Measurements from ENCODE around the gene RNF151. TPM values are rescaled to one million over a fixed set of nuclear protein-coding genes. Genes with fewer than 3 reads are reported as not detected.

RNF151 gene, protein sequence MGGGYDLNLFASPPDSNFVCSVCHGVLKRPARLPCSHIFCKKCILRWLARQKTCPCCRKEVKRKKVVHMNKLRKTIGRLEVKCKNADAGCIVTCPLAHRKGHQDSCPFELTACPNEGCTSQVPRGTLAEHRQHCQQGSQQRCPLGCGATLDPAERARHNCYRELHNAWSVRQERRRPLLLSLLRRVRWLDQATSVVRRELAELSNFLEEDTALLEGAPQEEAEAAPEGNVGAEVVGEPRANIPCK
- total RNA-seq, result not detected in 2 replicates

DNA sequence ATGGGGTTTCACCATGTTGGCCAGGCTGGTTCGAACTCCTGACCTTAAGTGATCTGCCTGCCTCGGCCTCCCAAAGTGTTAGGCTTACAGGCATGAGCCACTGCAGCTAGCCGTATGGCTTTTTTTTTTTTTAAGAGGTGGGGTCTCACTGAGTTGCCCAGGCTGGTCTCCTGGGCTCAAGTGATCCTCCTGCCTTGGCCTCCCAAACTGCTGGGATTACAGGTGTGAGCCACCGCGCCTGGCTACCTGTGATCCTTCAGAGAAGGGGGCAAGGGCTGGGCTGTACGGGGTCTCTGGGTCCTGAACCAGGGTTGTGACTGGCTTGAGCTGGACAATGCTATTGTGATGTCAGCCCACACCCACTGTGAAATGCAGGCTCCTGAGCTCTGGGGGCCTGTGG is at the start of gene RNF151:
Gene RNF151, plus strand, starts transcription at position 397 of the 400 bp plus-strand sequence. CDS start 26 bp downstream, outside the sequence.

DNA sequence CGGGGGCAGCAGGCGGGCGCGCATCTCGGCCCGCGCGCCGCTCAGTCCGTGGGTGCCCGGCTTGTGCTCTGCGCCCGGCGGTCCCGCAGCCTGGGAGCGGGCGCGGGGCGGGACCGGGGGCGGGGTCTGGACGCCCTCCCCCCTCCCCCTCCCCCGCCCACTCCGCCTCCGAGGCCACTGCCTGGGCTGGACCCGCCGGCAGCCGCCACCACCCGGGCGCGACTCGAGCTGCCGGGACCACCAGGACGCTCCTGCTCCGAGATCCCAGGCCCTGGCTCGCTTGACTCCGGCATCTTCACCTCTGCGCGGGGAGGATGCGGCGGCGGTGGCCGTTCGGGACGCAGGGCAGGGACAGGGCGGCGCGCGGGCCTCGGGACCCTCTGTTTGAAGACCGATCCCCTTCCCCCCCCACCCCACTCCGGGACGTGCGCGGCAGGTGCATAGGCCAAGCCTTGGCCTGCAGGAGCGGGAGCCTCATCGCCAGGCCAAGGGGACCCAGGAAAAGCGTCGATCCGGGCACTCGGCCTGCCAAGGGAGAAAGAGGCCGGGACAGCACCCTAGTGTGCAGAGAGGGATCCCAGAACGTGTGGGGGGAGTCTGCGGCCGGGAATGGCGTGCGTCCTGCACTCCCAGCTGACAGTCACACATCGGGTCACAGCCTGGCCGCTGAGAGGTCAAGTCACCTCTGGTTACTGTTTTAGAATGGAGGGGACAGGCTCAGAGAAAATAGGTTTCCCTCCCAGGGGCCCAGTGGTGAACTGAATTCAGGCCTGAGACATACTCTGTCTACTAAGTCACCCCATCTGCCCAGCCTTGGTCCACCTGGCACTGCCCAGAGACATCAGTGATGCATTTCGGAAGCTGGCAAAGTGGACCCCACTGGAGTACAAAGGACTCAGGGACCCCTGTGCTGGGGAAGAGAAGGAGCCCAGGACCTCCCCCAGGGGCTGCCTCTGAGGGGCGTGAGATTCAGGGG is 48.0 kb upstream of the RNF151 start, which contains the start of gene HS3ST6:
Gene HS3ST6, minus strand, starts transcription at position 65 of the 976 bp plus-strand sequence. CDS start 92 bp downstream, outside the sequence.

DNA sequence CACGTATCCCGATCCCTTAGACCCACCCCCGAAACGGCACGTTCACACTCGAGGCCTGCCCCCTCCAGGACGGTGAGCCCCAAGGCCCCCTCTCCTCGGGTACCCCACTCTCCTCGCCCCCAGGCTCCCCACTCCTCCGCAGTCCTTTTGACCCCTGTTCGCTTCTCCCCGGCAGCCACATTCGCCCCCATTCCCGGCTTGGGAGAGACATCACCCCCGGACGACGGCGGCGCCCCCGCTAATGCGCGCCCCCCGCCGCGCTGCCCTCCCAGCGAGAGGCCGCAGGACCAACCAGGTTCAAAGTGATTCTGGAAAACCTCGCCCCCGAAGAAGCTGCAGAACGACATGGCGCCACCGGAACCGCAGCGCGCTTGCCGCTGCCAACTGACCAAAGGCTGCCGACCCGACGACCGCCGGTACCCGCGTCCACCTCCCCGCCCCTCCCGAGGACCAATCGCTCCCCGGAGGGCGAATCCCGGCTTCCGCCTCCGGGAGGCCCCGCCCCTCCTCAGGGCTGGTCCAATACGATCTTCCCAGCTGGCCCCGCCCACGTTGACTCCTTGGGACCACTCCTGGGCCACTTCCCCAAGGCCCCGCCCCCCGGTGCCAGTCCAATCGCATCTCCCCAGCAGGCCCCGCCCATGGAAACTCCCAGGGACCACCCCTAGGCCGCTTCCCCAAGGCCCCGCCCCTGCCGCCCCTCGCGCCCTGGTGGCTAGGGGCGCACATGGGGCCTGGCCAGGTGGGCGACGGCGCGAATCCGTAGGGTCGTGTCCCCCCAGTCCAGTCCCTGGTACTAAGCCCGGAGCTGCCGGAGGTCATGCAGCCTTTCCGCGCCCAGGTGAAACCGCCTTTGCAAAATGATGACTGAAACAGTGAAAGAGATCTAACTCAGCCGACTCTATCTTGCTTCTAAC is 23.6 kb upstream of the RNF151 start, which contains the start of gene MSRB1:
Gene MSRB1, minus strand, starts transcription at position 390 of the 917 bp plus-strand sequence. Its CDS starts 43 bp downstream, at position 347.

DNA sequence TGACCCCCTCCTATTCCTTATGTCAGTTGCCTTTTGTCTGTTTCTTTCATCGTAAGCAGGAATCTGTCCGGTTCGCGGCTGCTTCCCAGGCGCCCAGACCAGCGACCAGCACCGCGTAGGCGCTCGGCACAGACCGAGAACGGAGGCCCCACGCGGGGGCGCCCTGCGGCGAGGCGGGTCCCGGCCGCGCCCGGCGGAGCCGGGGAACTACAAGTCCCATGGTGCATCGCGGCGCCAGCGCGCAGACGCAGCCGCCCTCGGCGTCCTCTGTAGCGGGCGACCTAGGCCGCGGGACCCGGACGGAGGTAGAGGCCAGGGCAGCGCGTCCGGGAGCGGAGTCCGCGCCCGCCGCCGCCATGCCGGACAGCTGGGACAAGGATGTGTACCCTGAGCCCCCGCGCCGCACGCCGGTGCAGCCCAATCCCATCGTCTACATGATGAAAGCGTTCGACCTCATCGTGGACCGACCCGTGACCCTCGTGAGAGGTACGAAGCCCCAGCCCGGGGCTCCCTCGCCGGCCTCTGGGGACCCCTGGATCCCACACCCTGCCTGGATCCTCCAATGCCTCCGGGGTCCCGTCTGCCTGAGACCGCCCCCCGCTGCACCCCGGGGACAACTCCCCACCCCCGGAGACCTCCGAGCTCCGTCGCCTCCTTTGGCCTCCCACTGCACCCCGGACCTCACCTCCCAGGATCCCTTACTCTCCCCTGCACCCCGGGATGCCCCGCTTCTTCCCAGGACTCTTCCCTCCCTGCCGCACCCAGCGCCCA is 7.2 kb upstream of the RNF151 start, which contains the start of gene NDUFB10:
Gene NDUFB10, plus strand, starts transcription at position 270 of the 771 bp plus-strand sequence. Its CDS starts 87 bp downstream, at position 357.

DNA sequence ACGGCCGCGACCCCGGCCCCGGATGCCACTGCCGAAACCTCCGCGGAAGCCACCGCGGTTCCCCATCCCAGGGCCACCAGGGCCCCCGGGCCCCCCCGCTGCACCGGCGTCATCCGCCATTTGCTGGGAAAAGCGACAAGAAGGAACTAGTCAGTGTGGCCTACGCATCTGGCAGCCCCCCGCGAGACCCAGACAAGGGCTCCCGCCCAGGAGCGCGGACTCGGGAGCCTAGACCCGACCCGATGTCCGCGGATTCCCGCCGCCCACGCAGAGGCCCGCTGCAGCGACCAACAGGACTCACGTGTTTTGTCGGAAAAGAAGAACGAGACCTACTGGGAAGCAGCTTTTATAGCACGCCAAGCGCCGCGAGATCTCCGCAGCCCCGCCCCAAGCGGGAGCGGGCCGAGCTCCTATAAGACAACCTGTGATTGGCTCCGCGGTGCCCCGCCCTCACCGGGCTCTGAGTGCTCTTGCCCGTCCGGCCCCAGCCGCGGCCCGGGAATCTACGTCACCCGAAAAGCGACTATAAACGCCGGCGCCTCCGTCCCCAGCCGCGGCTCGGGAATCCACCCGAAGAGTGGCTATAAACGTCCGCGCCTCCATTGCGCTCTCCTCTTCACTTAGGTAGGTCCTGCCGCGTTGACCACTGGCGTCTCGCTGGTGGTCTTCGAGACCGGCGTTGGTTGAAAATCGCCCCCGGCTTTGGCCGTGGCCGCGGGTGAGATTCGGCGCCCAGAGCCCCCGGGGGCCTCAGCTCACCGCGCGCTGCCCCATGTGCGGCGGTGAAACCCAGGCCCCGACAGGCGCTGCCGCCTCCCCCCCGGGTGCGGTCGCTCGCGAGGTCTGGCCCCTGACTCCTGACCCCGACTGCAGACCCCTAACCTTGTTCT is 1.9 kb upstream of the RNF151 start, which contains the start of gene RPS2:
Gene RPS2, minus strand, starts transcription at position 321 of the 890 bp plus-strand sequence. Its CDS starts 201 bp downstream, at position 120.

DNA sequence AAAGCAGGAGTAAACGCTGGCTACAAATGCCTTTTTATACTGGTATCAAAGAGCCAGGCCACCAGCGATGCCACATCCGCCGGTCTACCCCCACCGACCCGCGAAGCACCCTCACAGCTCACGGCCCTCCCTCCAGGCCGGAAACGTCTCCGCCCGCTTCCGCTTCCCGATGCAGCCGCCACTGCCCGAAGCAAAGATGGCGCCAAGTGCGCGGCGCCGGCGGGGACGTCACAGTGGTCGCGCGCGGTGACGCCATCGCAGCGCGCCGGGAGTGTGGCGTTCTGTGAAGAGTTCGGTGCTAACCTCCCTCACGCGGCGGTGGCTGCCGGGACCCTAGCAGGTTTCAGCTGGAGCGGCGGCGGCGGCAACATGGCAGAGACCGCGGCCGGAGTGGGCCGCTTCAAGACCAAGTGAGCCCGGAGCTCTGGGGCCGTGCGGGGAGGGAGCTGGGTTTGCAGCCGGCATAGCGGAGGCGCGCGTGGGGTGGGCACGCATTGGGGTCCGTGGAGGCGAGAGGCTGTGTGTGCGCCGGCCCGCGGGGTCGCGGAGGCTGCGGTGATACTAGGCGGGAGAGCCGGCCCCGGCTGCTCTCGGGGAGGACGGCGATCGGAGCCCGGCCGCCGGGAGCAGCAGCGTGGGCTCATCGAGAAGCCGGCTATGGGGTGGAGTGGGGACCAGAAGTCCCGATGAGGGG is 5.3 kb downstream of the RNF151 start, which contains the start of gene TBL3:
Gene TBL3, plus strand, starts transcription at position 258 of the 694 bp plus-strand sequence. Its CDS starts 112 bp downstream, at position 370.

DNA sequence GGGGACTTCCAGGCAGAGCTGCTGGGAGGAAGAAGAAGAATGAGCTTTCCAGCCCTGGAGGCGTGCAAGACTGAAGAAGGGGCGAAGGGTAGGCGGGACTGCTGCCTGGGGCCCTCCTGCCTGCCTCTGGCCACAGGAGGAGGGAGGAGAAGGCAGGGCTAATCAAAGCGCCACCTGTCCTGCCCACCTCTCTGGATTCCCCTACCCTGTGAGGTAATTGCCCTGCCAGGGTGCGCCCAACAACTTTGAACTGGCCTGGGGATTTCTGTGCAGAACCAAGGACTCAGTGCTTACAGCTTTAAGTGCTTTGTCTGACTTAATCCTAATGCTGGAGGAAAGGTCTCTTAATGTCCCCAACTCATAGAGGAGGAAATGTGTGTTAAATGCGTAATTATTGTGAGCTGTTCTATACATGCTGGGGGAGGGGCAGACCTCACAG is 14.8 kb downstream of the RNF151 start, which contains the start of gene NOXO1:
Gene NOXO1, minus strand, starts transcription at position 72 of the 439 bp plus-strand sequence. CDS start 290 bp downstream, outside the sequence.

DNA sequence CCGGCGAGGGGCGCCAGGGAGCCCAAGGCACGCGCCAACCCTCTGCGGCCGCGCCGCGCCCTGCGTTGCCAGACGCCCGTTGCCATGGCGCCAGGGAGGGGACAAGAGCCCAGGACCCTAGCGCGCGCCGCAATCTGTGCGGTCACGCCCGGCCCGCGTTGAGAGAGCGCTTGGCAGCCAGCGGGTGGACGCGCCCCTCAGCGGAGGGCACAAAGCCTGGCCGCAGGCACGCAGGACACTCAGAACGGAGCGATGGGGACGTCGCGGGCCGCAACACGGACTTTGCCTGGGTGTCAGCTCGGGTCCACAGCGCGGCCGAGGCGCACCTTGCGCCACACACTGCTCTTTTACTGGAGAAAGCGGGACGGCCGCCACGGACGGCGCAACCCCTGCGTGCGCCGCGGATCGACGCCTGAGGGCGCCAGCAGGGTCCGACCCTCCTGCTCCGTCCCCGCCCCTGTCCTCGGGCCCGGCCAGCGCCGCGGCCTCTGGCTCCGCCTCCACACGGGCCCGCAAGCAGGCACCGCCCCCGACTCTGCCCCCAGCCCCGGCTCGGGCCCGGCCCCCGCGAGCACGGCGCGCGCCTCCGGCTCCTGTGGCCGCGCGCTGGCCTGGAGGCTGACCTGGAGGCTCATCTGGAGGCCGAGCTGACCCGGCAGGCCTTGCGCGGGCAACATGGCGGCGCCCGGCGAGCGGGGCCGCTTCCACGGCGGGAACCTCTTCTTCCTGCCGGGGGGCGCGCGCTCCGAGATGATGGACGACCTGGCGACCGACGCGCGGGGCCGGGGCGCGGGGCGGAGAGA is 17.1 kb downstream of the RNF151 start, which contains the start of gene GFER:
Gene GFER, plus strand, starts transcription at position 650 of the 803 bp plus-strand sequence. Its CDS starts 26 bp downstream, at position 676.

DNA sequence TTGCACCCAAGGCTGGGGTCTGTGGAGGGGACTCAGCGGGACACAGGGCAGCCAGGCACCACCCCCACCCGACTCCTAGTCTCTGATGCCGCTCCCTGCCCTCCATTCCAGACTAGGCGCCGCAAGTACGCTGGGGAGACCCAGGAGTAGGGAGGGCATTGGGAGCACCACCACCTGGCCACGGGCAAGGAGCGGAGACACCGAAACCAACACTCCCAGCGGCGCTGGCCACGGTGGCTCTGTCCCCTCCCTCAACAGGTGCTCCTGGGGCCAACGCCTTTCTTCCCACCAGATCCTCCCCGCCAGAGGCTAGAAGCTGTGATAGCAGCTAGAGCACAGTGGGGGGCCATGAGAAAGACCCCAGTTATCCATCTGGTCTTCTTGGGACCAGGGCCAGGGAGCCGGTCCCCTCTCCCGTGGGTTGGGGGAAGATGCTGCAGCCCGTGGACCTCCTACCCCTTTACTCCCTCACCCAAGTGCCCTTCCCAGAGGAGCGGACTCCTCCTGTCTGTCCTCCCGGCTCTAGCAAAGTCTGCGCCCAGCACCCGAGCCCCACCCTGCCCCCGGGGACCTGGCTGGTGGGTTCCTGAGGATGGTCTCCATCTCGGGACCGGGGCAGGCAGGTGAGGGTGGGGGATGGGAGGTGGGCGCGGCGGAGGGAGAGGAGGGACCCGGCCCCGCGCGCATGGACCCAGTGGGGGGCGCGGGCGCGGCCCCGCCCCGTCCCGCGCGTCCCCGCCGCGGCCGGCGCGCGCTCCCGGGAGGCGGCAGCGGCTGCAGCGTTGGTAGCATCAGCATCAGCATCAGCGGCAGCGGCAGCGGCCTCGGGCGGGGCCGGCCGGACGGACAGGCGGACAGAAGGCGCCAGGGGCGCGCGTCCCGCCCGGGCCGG is 22.8 kb downstream of the RNF151 start, which contains the start of gene SYNGR3:
Gene SYNGR3, plus strand, starts transcription at position 762 of the 892 bp plus-strand sequence. CDS start 133 bp downstream, outside the sequence.

DNA sequence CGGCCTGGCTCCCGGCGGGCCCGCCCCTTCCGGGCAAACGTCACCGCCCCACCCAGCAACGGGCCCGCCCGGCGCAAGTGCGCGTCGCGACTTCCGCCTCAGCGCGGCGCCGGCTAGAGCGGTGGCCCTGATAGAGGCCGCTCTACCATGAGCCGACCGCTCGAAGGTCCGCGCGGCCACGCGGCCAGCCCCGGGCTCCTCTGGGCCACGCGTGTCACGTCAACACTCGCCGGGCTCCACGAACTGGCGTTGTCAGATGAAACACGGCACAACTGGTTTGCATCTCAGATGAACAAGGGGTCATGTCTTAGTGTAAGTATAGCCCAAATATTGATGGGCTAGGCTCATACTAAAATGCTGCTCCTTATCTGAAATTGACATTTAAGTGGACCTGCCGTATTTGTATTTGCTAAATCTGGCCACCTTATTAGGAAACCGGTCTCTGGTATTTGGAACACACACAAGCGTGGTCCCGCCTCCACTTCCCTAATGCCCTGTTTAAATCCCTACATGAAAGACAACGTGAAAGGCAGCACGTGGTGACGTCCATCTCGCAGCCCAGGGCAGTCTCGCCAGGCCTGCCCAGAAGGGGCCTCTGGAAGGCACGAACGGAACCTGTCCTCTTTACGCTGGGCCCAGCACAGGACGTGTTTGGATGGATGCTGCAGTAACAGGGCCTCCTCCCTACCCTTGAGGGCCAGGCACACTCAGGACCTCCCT is 43.3 kb downstream of the RNF151 start, which contains the start of gene ZNF598:
Gene ZNF598, minus strand, starts transcription at position 31 of the 720 bp plus-strand sequence.

Other genes starting within 250 kb of the RNF151 start
- 61.7 and 65.7 TPM in 2 replicates for gene NME3, start 195.3 kb upstream of the RNF151 start, total RNA-seq
- gene EME2, start 194.0 kb upstream of the RNF151 start, total RNA-seq, result 2.6 and 3.7 TPM in 2 replicates
- gene MRPS34, start 193.7 kb upstream of the RNF151 start, total RNA-seq, result 83.6 and 89.1 TPM in 2 replicates
- 22.7 and 34.8 TPM in 2 replicates for gene SPSB3, start 184.3 kb upstream of the RNF151 start, total RNA-seq
- 61.6 and 65.2 TPM in 2 replicates for gene NUBP2, start 183.9 kb upstream of the RNF151 start, total RNA-seq
- not detected in 2 replicates for gene IGFALS, start 173.2 kb upstream of the RNF151 start, total RNA-seq
- gene HAGH, start 140.0 kb upstream of the RNF151 start, total RNA-seq, result 13.4 and 28.5 TPM in 2 replicates
- 38.5 and 44.2 TPM in 2 replicates for gene FAHD1, start 139.7 kb upstream of the RNF151 start, total RNA-seq
- gene MEIOB, start 94.7 kb upstream of the RNF151 start, total RNA-seq, result not detected in 2 replicates
- not detected in 2 replicates for gene HS3ST6, start 48.4 kb upstream of the RNF151 start, total RNA-seq
- 17.0 and 17.8 TPM in 2 replicates for gene MSRB1, start 23.7 kb upstream of the RNF151 start, total RNA-seq
- not detected in 2 replicates for gene RPL3L, start 12.2 kb upstream of the RNF151 start, total RNA-seq
- gene NDUFB10, start 7.3 kb upstream of the RNF151 start, total RNA-seq, result 198 and 225 TPM in 2 replicates
- gene RPS2, start 2.0 kb upstream of the RNF151 start, total RNA-seq, result 2,905 and 3,262 TPM in 2 replicates
- 32.6 and 34.3 TPM in 2 replicates for gene TBL3, start 5.2 kb downstream of the RNF151 start, total RNA-seq
- not detected in 2 replicates for gene NOXO1, start 14.6 kb downstream of the RNF151 start, total RNA-seq
- 14.4 and 17.3 TPM in 2 replicates for gene GFER, start 17.3 kb downstream of the RNF151 start, total RNA-seq
- gene SYNGR3, start 23.1 kb downstream of the RNF151 start, total RNA-seq, result 0.78 and 4.2 TPM in 2 replicates
- gene ZNF598, start 43.0 kb downstream of the RNF151 start, total RNA-seq, result 39.7 and 51.4 TPM in 2 replicates
- gene NPW, start 52.9 kb downstream of the RNF151 start, total RNA-seq, result 2.9 and 6.9 TPM in 2 replicates
- gene NHERF2, start 60.0 kb downstream of the RNF151 start, total RNA-seq, result 35.2 and 46.3 TPM in 2 replicates
- gene NTHL1, start 81.0 kb downstream of the RNF151 start, total RNA-seq, result 13.9 and 17.2 TPM in 2 replicates
- gene TSC2, start 81.1 kb downstream of the RNF151 start, total RNA-seq, result 51.2 and 53.6 TPM in 2 replicates
- 85.9 and 91.5 TPM in 2 replicates for gene PKD1, start 169.0 kb downstream of the RNF151 start, total RNA-seq
- gene RAB26, start 181.8 kb downstream of the RNF151 start, total RNA-seq, result not detected in 2 replicates
- 52.4 and 66.5 TPM in 2 replicates for gene TRAF7, start 188.9 kb downstream of the RNF151 start, total RNA-seq
- 0.12 and 0.15 TPM in 2 replicates for gene CASKIN1, start 229.7 kb downstream of the RNF151 start, total RNA-seq
- 39.9 and 57.6 TPM in 2 replicates for gene MLST8, start 238.6 kb downstream of the RNF151 start, total RNA-seq
- gene BRICD5, start 244.0 kb downstream of the RNF151 start, total RNA-seq, result 0.83 and 1.1 TPM in 2 replicates
- gene PGP, start 248.0 kb downstream of the RNF151 start, total RNA-seq, result 7.3 and 9.2 TPM in 2 replicates